ENCODE results near the gene NUP205.
A peak's percentile ranks its signal among the peaks of the same experiment; 100 is the strongest.

NUP205 gene, protein sequence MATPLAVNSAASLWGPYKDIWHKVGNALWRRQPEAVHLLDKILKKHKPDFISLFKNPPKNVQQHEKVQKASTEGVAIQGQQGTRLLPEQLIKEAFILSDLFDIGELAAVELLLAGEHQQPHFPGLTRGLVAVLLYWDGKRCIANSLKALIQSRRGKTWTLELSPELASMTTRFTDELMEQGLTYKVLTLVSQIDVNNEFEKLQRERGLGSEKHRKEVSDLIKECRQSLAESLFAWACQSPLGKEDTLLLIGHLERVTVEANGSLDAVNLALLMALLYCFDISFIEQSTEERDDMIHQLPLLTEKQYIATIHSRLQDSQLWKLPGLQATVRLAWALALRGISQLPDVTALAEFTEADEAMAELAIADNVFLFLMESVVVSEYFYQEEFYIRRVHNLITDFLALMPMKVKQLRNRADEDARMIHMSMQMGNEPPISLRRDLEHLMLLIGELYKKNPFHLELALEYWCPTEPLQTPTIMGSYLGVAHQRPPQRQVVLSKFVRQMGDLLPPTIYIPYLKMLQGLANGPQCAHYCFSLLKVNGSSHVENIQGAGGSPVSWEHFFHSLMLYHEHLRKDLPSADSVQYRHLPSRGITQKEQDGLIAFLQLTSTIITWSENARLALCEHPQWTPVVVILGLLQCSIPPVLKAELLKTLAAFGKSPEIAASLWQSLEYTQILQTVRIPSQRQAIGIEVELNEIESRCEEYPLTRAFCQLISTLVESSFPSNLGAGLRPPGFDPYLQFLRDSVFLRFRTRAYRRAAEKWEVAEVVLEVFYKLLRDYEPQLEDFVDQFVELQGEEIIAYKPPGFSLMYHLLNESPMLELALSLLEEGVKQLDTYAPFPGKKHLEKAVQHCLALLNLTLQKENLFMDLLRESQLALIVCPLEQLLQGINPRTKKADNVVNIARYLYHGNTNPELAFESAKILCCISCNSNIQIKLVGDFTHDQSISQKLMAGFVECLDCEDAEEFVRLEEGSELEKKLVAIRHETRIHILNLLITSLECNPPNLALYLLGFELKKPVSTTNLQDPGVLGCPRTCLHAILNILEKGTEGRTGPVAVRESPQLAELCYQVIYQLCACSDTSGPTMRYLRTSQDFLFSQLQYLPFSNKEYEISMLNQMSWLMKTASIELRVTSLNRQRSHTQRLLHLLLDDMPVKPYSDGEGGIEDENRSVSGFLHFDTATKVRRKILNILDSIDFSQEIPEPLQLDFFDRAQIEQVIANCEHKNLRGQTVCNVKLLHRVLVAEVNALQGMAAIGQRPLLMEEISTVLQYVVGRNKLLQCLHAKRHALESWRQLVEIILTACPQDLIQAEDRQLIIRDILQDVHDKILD (N-terminal part only)

DNA sequence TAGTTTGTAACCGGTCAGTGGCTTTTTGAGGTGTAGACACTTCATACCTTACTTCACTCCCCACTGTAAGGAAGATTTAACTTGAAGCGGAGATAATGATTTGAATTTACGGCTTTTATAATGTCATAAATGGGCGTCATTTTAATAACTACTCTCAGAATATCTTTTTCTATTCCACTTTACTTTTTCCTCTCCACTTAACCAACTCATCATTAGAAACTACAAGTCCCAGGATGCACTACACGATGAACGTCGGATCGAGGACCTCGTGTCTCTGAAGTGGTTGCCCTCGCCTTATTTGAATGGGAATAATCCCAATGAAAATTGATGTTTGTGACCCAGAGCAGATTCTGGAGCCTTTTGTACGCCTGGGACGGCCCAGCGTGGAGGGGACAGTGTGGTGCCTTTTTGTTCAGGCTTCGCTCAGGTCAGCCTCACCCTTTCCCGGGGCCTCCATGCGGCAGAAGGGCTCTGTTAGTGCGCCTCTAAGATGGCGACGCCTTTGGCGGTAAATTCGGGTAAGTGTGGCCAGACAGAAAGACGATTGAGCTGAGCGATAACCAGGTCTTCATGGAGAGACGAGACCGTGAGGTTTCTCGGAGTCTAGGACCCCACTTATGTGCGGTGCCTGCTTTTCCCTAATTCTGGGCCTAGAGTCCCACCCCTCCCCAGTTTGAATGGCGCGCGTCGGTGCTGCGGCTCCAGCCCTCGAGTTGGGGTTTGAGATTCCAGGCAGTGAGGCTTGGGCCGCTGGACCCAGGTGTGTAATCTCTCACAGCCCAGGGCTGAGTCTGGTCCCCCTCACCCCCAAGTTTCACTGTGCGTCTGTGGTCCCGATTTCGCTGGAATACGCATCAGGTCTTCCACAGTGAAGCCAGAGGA is at the start of gene NUP205:
Gene NUP205 (plus strand): TSS at position 463 of the 882 bp plus-strand sequence. CDS start 28 bp downstream, at position 491.
- DNase-seq = peak; percentile 80

DNA sequence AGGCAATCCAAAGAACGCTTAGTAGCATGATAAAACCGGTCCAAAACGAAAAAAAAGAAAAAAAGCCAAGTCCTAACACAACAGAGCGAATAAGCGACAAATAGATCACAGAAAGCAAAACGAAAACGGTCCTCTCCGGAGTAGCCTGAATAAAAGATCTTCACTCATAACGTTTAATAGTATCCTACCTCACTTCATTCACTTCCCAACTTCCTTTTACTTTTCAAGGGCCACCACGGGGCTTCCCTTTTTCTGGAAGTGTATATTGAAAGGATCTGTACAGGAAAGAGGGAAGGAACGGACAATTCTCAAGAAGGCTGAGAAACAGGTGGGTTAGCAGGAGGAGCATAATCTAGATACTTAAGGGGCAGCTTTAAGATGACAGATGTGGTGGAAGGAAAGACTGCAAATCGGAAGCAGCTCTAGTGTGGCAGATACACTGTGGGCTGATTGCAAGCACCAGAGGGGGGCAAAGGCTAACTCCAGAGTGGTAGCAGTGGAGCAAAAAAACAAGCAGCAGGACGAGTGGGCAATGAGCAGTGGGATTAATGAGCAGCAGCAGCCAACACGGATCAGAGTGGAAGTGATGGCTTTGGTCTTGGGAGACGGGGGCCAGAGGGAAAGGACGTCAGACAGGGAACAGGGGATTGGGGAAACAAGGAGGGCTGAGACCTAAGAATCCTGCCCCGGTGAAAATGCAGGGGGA is 48.7 kb upstream of the NUP205 start:
- peak; percentile 50 for DNase-seq

DNA sequence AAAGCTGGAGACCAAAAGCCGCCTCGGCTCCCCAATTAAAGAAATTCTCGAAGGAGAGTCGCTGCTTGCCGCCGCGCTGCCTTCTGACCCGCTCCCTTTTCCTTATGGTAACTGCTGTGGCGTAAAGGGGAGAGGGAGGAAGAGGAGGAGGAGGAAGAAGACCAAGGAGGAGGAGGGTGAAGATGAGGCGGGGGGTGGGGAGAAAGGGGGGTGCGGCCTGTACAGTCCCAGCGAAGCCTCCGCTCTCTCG is 48.2 kb upstream of the NUP205 start:
- peak; percentile 73 for DNase-seq

DNA sequence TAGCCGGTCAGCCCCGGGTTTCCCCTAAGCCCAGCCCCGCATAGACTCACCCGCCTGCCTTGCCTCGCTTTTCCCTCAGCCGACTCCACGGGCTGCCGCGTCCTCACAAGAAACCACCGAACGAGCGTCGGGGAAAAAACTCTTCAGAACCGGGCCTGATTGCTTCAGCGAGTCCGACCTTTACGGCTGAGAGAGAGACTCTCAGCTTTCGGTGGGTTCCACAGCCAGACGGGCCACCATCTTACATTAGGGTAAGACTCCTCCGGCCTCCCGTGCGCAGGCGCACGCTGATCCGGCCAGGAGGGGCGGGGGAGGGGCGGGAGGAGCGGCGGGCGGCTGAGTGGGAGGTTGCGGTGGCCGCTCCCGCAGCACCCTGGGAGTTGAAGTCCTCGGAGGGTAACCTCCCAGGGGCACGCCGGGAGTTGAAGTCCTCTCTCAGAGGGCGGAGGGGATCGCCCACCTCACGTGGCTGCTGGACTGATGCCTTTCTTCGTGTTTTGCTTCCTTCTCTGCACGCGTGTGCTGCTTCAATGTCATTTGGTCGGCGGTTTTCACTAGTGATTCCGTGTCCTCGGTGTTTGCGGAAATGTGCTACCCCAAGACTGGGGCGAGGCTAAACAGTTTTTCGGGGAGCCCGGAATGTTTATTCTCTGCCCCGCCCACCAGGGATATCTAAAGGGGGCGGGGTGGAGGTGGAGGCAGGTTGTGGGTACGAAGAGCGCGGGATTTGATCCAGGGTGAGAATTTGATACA is 47.7 kb upstream of the NUP205 start, which contains the start of gene CNOT4:
Gene CNOT4 (minus strand): TSS at position 264 of the 753 bp plus-strand sequence. CDS start 71,771 bp downstream, outside the sequence.
- DNase-seq = peak; percentile 98

DNA sequence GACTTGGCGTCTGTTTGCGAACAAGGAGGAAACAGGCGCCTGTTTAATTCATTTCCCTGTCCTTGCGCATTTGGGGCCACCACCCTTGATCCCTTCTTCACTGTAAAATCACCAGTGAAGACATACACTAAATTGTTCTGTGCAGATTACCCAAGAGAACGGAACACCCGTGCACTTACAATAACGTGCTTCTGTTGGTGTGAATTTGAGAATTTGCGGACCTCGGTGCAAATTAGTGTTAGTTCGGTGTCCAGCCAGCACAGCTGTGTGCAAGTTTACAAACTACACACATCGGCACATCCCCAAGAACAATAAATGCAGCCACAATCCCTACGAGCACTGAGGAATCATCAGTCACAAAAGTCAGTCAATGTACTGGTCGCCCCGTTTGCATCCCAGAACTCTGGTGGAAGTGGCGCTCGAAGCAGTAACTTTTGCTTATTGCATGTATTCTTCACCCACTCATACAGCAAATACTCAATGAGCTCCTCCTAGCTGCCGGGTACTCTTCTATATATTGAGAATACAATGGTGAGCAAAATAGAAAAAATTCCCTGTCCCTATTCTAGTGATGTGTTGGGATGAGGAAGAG is 47.0 kb upstream of the NUP205 start:
- DNase-seq = no peak

DNA sequence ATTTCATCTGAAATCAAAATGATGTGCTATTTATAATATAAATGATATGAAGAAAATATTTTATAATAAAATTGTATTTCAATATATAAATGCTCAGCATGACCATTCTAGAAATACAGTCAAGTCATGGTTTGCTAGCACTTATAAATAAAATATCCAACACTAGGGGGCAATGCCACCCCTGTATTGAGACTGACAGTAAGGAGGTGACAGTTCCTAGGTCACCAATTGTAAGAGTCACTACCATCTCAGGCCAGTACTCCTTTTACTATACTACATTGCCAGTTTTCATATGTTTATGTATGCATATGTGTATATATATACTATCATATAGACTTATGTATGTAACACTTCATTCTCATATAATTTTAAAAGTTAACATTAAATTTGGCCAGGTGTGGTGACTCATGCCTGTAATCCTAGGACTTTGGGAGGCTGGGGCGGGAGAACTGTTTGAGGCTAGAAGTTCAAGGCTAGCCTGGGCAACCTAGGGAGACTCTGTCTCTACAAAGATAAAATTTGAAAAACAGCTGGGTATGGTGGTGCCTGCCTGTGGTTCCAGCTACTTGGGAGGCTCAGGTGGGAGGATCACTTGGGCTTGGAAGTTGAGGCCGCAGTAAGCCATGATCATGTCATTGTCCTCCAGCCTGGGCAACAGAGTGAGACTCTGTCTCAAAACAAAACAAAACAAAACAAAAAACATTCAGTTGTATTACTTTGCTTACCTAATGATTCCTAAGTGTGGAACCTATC is 45.4 kb upstream of the NUP205 start:
- DNase-seq = peak; percentile 79

DNA sequence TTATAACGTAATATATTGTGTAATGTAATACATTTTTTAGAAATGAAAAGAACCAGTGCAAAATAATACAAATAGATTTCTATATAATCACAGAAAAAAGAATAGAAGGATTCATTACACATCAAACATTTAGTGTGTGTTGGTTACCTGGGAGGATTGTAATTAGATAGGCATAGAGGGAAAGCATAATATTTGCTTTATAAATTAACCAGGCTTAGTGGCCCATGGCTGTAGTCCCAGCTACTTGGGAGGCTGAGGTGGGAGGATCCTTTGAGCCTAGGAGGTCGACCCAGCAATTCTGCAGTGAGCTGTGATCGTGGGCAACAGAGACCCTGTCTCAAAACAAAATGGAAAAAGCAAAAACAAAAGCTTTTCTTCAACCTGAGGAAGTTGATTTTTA is 42.9 kb upstream of the NUP205 start:
- DNase-seq = no peak

DNA sequence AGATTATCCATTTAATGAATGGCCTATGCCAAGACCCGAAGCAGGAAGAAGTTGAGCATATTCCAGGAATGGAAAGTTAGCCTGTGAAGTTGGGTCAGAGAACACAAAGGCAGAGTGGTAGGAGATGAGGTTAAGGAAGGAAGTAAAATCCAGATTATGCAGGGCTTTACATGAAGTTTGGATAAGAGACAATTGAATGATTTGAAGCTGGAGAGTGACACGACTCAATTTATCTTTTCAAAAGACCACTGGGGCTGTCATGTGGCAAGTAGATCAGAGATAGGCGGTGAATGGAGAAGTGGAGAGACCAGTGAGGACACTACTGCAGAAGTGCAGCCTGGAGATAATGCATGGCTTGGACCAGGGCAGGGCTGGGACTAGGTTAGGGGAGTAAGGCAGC is 40.7 kb upstream of the NUP205 start:
- DNase-seq = no peak

DNA sequence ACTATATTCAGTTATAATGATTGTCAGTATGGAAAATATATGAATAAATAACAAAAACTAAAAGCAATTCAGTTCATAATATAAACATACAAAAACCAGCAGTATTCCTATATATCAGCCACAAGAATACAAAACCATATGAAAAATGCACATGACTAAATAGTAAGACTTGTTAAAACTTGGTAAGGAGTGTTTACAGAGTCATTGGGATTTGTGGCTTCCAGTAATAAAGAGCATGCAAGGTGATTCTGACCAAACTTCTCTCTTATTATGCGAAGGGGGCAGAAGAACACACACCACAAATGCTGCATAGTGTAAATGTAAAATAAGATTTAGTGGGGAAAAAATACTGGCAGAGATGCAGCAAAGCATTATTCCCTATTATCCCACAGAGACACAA is 39.0 kb upstream of the NUP205 start:
- no peak for DNase-seq

DNA sequence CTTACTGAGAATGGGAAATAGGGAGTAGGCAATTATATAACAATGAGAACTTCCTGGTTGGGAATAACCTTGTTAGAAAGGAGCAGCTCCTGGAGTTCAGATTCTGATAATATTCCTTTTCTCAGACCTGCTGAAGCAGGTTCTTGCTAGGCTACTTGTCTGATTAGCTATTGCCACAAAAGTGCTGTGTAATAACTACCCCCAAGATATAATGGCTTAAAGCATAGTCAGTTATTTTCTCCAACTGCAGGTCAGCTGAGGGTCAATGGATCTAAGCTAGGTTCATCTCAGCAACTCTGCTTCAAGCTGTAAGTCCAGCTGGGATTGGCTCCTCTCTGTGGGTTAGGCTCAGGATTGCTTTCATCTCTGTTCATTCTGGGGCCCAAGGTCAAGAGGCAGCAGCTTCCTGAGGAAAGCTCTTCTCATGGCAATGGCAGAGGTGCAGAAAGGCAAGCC is 38.5 kb upstream of the NUP205 start:
- no peak for DNase-seq

DNA sequence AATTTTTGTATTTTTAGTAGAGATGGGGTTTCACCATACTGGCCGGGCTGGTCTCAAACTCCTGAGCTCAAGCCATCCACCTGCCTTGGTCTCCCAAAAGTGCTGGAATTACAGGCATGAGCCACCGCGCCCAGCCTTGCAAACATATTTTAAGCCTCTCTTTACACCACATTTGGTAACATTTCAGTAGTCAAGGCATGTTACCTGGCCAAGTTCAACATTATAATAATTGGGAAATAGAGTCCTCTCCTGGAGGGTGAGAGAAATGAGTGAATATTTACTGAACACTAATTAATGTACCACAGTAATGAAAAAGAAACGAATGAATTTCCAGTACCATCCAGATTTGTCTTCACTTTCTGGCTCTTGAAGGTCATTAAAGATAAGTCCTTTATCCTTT is 37.8 kb upstream of the NUP205 start:
- DNase-seq = no peak

DNA sequence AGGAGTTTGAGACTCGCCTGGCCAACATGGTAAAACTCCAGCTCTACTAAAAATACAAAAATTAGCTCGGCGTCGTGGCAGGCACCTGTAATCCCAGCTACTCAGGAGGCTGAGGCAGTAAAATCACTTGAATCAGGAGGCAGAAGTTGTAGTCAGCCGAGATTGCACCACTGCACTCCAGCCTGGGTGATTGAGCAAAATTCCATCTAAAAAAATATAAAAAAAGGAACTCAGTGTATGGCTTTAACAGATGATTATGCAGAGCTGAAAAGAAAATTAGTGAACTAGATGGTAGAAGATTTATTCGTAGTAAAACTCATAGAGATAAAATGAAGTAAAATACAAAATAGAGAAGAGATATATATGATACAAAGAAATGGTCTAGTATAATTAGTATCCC is 35.2 kb upstream of the NUP205 start:
- DNase-seq = no peak

DNA sequence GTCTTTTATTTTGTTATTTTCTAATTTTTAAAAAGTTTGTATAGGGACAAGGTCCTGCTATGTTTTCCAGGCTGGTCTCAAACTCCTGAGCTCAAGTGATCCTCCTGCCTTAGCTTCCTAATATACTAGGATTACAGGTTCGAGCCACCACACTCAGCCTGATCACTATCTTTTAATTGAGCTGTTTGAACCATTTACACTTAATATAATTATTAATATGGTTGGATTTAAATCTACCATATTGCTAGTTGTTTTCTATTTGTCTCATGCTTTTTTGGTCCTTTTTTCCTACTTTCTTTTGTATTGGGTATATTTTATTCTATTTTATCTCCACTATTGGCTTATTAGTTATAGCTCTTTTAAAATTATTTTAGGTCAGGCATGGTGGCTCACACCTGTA is 34.6 kb upstream of the NUP205 start:
- no peak for DNase-seq

DNA sequence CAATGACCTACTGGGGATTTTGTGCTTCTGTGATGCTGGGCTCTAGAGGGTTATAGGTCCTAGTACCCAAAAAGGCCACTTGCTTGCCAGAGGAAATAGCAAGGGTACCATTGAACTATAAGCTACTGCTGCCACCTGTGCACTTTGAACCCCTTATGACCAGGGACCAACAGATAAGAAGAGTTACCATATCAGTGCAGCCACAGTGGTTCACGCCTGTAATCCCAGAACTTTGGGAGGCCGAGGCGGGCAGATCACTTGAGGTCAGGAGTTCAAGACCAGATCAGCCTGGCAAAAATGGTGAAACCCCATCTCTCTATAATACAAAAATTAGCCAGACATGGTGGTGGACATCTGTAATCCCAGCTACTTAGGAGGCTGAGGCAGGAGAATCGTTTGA is 32.3 kb upstream of the NUP205 start:
- DNase-seq = no peak

DNA sequence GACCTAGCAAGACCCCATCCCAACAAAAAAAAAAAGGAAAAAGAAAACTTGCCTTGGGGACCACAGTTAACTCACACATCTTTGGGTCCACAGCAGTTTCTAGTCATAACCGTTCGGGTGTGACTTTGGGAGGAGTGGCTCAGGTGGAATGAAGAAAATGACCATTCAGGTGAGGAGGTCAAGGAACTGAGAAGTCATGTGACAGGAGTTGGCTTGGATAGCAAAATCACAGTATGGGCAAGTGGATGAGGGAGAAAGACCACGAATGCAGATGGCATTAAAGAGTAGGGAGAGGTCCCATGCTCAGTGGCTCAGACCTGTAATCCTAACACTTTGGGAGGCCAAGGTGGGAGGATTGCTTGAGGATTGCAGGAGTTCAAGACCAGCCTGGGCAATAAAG is 30.7 kb upstream of the NUP205 start:
- DNase-seq = no peak

DNA sequence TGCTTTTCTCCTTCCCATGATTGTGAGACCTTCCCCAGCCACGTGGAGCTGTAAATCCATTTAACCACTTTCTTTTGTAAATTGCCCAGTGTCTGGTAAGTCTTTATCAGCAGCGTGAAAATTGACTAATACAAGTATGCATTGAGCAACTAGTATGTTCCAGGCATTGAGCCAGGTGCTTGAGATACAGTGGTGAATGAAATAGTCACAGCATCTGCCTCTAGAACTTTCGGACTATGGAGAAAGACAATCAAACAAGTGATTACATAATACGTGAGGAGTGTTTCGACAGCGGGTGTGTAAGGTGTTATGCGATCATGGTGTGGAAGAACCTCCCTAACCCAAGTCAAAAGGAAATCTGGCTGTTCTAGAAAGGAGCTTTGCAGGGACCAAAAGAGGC is 21.6 kb upstream of the NUP205 start:
- DNase-seq = no peak

DNA sequence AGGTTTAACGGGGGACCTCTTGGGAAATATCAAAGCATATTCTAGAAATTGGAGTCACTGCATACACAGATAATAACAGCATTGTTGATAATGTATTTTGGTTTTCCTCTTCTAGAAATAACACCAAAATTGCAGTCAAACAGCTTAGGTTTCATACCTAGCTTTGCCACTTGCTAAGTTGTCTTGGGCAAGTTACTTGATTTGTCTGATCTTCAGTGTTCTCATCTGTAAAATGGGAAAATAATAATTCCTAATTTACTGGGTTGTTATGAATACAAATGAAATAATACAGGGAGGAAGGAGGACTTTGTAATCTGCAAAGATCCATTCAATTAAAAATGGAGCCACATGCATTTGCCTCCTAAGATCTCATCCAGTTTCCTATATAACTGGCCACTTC is 20.3 kb upstream of the NUP205 start:
- DNase-seq = no peak

DNA sequence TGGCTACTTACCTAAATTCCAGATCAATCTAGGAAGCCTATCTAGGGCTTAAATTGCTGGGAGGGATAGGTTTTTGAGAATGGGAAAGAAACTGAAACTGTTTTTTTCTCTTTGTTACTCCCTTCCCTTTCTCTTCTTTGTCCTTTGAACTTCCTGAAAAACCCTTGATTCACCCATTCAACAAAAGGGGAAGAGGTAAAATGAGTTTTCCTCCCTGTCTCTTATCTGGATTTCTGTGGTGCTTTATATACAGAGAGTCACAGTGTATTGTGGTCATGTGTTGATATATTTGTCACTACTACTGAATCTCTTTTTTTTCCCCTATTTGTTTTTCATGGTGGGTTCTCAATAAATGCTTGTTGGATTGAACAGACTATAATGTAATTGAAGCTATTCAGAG is 19.8 kb upstream of the NUP205 start:
- DNase-seq = no peak

DNA sequence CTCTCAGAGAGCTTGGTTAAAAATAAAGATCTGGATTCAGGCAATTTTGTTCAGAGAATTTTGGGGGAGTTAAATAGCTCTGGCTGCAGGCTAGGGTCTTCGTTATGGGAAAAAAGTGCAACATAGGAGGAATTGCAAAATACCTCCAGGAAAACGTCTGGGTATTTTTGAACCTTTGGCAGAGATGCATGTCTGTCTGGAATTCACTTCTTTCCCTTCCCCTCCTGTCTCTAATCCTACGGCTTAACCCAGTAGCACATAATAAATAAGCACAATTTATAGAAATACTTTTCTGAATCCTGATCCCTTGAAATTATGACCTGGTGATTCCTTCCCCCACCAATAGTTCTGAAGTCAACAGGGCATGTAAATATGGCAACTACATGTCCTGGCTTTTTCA is 19.3 kb upstream of the NUP205 start:
- DNase-seq = no peak

DNA sequence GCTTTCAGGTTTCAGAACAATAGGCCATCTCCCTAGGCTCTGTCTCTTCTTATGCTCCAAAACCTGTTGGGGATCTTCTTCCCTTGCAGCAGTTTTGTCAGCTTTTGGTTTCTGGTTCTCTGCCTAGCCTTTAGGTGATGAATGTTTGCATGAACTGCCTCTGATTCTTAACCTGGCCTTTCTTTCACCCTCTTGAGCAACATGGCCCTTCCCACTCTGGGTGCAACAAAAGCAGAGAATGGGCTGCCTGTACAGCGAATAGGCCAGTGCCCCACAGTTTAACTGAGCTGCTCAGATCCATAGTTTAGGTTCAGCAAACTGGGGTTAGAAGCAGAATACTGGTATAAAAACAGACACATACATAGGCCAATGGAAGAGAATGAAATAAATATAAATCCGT is 18.1 kb upstream of the NUP205 start:
- no peak for DNase-seq
